GM13976 (cell line): ENCODE results near the gene CYSTM1.
A peak's percentile ranks its signal among the peaks of the same experiment; 100 is the strongest.

Experiments used
- DNase-seq: peaks from one replicate; pipeline ENCODE4 v3.0.0; 2012; ENCODE audit warnings: low spot score
- CTCF ChIP-seq: IDR thresholded peaks from 2 replicates; pipeline ENCODE4 v1.5.1; 2012; ENCODE audit warnings: borderline replicate concordance, mild to moderate bottlenecking; ENCODE audit not compliant: insufficient read depth; ENCODE audit errors: extremely low read depth, missing control alignments, control extremely low read depth
- in situ Hi-C: fragments of 300-500 bp; cut with MboI; formaldehyde crosslinking; loops from one replicate; pipeline ENCODE4 v1.12.0; 2022; ENCODE audit warnings: low sequenced_read_pairs, mixed read lengths, inconsistent platforms; ENCODE audit not compliant: unreplicated experiment

The CYSTM1 gene, protein sequence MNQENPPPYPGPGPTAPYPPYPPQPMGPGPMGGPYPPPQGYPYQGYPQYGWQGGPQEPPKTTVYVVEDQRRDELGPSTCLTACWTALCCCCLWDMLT

GRCh38 chr5:140174465-140175366, at the start of gene CYSTM1:
Gene CYSTM1 (plus strand): TSS chr5:140175188. CDS start chr5:140194466, 19,278 bp downstream.
- in situ Hi-C loops, result no loop called here
- DNase-seq, result peak; percentile 97
- TF ChIP-seq CTCF, result no peak

DNA sequence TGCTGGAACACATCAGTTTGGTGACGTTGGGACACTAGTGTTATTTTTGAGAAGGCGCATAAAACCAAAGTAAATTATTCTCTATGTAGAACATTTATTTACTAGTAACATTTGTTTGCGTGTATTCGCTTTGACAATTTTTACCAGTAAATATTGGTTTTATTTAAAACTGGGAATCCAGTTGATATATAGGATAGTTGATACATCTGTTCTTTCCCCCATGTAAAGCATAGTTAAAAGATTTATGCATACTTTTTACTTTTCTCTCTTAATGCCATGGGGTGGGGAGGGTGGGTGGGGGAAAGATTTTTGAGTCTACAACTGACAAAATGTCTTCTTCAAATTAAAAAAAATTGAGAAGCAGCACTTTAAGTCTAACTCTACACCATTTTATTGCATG, 49.4 kb upstream of the CYSTM1 start, which contains the start of gene IGIP:
Gene IGIP (plus strand): TSS at position 301 of the 400 bp plus-strand sequence. CDS start 2,540 bp downstream, outside the sequence.
- in situ Hi-C loops, result no loop called here
- no peak for TF ChIP-seq CTCF
- DNase-seq, result no peak

DNA sequence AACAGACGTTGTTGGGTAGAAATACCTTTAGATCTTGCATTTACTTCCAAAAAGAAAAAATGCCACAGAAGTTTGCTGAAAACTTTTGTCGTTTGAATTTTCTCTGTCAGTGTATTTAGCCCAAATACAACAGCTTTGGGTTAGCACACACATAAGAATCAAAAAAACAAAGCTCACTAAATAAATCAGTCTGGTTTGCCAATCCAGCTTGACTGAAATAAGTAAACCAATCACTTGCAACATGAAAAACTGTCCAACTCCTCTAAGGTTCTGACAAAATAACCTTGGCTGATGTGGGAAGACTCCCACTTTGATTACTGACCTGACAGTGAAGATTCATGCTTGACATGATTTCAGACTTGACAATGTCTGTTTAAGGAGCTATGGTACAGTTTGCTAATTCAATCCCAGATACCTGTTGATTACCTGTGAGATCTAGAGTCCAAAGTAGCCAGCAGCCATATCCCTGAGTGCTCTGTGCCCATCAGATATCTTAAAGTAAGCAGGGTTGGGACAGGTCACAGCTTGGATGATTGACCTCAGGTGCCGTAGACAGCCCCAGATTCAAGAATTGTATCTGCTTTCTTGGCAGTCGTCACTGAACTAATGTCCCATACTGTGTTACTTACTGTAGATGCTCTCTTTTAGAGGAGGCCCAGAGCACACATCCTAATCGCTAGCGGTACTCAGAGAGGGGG, 48.5 kb upstream of the CYSTM1 start:
- no peak for TF ChIP-seq CTCF
- in situ Hi-C loops, result no loop called here
- no peak for DNase-seq

- DNase-seq, result no peak
- TF ChIP-seq CTCF, result no peak
- in situ Hi-C loops, result no loop called here
Measured at GRCh38 chr5:140128376-140128775, 46.6 kb upstream of the CYSTM1 start.

- in situ Hi-C loops, result no loop called here
- DNase-seq, result no peak
- TF ChIP-seq CTCF, result no peak
Measured at GRCh38 chr5:140130949-140131733, 43.8 kb upstream of the CYSTM1 start.

DNA sequence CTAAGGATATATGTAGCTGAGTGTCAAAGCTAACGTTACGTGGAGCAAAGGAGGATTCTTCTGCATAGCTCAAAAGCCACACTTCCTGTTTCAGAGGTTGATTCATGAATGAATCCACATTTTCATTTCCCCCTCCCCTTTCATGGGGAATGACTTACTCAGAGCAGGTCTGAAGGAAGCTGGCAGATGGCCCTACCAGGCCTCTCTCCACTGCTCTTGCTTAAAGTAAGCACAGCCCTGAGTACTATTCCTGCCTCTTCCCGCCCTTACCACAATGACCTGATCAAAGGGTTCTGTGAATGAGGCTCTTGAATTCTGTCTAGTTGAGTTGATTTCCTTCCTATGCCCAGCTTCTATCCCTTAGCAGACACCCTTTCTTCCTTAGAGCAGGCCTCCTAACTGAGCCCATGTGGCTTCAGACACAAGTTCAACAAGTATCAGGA, 43.0 kb upstream of the CYSTM1 start:
- DNase-seq, result no peak

More for the DNA sequence above, 43.0 kb upstream of the CYSTM1 start:
- in situ Hi-C loops, result no loop called here
- TF ChIP-seq CTCF, result no peak
